CMK (cell line): ENCODE results near the gene UGDH.
A peak's percentile ranks its signal among the peaks of the same experiment; 100 is the strongest.
"Not testable (repeated sequence)": the region's sequence is repeated elsewhere in the genome, so short reads cannot be mapped to it uniquely, and the experiment has no call there.

Experiments
- DNase-seq: peaks from one replicate; pipeline ENCODE4 v3.0.0-alpha.2; 2010; ENCODE audit warnings: low read depth

UGDH gene

GRCh38 chr4:39527296-39528060 lies at the start of gene UGDH:
Gene UGDH, minus strand, starts transcription at chr4:39527439. Its CDS starts 5,927 bp downstream, at chr4:39521512.
- DNase-seq: peak; percentile 67

- DNase-seq: no peak
Observed at GRCh38 chr4:39574946-39575345, 47.7 kb upstream of the UGDH start.

- no peak for DNase-seq
Observed at GRCh38 chr4:39571504-39571903, 44.3 kb upstream of the UGDH start.

- no peak for DNase-seq
Observed at GRCh38 chr4:39571054-39571453, 43.8 kb upstream of the UGDH start.

- DNase-seq: no peak
Observed at GRCh38 chr4:39569209-39569608, 42.0 kb upstream of the UGDH start.

GRCh38 chr4:39568805-39569204 lies 41.6 kb upstream of the UGDH start:
- DNase-seq: no peak

GRCh38 chr4:39565878-39566600 lies 38.8 kb upstream of the UGDH start:
- DNase-seq: no peak

GRCh38 chr4:39563346-39563847 lies 36.2 kb upstream of the UGDH start:
- no peak for DNase-seq

GRCh38 chr4:39562792-39563191 lies 35.6 kb upstream of the UGDH start:
- DNase-seq: no peak

GRCh38 chr4:39559626-39560025 lies 32.4 kb upstream of the UGDH start:
- DNase-seq: no peak

GRCh38 chr4:39555472-39555871 lies 28.2 kb upstream of the UGDH start:
- DNase-seq: no peak

- DNase-seq: no peak
Observed at GRCh38 chr4:39548425-39549067, 21.3 kb upstream of the UGDH start.

- no peak for DNase-seq
Observed at GRCh38 chr4:39544580-39545315, 17.5 kb upstream of the UGDH start.

GRCh38 chr4:39544080-39544479 lies 16.8 kb upstream of the UGDH start:
- DNase-seq: not testable (repeated sequence)

- no peak for DNase-seq
Observed at GRCh38 chr4:39543034-39543433, 15.8 kb upstream of the UGDH start.

- DNase-seq: no peak
Observed at GRCh38 chr4:39542611-39543012, 15.4 kb upstream of the UGDH start.

GRCh38 chr4:39541987-39542610 lies 14.9 kb upstream of the UGDH start:
- DNase-seq: no peak

- no peak for DNase-seq
Observed at GRCh38 chr4:39539089-39539611, 11.9 kb upstream of the UGDH start.

- DNase-seq: no peak
Observed at GRCh38 chr4:39533541-39533940, 6.3 kb upstream of the UGDH start.

GRCh38 chr4:39532237-39532636 lies 5.0 kb upstream of the UGDH start:
- not testable (repeated sequence) for DNase-seq

GRCh38 chr4:39530682-39531081 lies 3.4 kb upstream of the UGDH start:
- no peak for DNase-seq
